ENCODE data around the gene WSB1. TPM values are rescaled to one million over a fixed set of nuclear protein-coding genes. Genes with fewer than 3 reads are reported as not detected.

The WSB1 gene
- total and polyA plus RNA-seq, 9 of the 15 experiments (the other 6 are each of a cell fraction or from before 2014, with no cell fraction given) = 22.8 to 229 (median 81.1) TPM

GRCh38 chr17:27282054-27282551 is 11.8 kb upstream of the WSB1 start:
- Histone ChIP-seq H3K79me2 (ENCODE audit: control insufficient read depth, insufficient read depth, low read length) (no peaks in the 10 kb centered on the region), H3K27ac (ENCODE audit: extremely low read depth, low read depth, low read length) (no peak overlapping the region), H3K27me3 (ENCODE audit: control insufficient read depth in 2 of 2, insufficient read depth in 2 of 2, low read length in 2 of 2) (no peaks in the 10 kb centered on the region), H2AFZ (ENCODE audit: low read depth, low read length) (no peak overlapping the region), H3K4me2 (ENCODE audit: insufficient read depth, low read length) (no peak overlapping the region), H3K9me1 (ENCODE audit: control insufficient read depth, insufficient read depth, low read length) (no peaks in the 10 kb centered on the region), H3K4me1 (replicated peaks in 1 of 2; ENCODE audit: control insufficient read depth in 2 of 2, insufficient read depth in 2 of 2, low read length in 2 of 2) (peaks cover 5% of the 10 kb centered on the region in 2 experiments; a peak in 2 of 5 replicates), H3K9ac (ENCODE audit: insufficient read depth in 1 of 2, low read depth in 2 of 2, low read length in 2 of 2) (no peak overlapping the region), H3K36me3 (ENCODE audit: control insufficient read depth, insufficient read depth, low read length) (no peaks in the 10 kb centered on the region), H3K9me3 (replicated peaks; ENCODE audit: control insufficient read depth, insufficient read depth, low read depth, low read length) (no peaks in the 10 kb centered on the region), H3K4me3 (no peak overlapping the region), H4K20me1 (replicated peaks; ENCODE audit: control insufficient read depth, insufficient read depth, low read length) (no peaks in the 10 kb centered on the region)
- FAIRE-seq (no peak), DNase-seq (ENCODE audit: extremely low read depth in 1 of 4, low spot score in 3 of 4) (no peak), ATAC-seq (no peak)
- ChIA-PET POLR2A (interaction anchor here (0.7 to 2.2 kb wide), 5 partner anchors 9 to 24 kb away, joined by 3 to 10 read pairs (median 7); partner anchors contain the start of gene WSB1), CTCF (ENCODE audit: low intra/inter-chr PET ratio) (no interaction called here)
- intact Hi-C loops (cut with micrococcal nuclease) = no loop called here
- TF ChIP-seq, protein P1, sequence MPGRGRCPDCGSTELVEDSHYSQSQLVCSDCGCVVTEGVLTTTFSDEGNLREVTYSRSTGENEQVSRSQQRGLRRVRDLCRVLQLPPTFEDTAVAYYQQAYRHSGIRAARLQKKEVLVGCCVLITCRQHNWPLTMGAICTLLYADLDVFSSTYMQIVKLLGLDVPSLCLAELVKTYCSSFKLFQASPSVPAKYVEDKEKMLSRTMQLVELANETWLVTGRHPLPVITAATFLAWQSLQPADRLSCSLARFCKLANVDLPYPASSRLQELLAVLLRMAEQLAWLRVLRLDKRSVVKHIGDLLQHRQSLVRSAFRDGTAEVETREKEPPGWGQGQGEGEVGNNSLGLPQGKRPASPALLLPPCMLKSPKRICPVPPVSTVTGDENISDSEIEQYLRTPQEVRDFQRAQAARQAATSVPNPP (IDR thresholded peaks at IDR 0.05; ENCODE audit: borderline replicate concordance, insufficient read depth, insufficient read length) = no peak
- TF ChIP-seq ESRRA (IDR thresholded peaks at IDR 0.05; ENCODE audit: borderline replicate concordance, low read depth) (peak; percentile 82), RBM25 (IDR thresholded peaks at IDR 0.05; ENCODE audit: low read depth, low read length, severe bottlenecking) (peak; percentile 53), CEBPB (tag; IDR thresholded peaks at IDR 0.05) (peak; percentile 84; the same call in 1 of the 2 replicates), CEBPG (CRISPR knock-in tag; IDR thresholded peaks at IDR 0.05) (no peak), CEBPG (tag; conservative IDR thresholded peaks at IDR 0.05 in 1 of 2, IDR thresholded peaks at IDR 0.05 in 1 of 2) (peak; percentile 35 to 64; a peak in 3 of 4 replicates), IRF1 (CRISPR knock-in tag; IDR thresholded peaks at IDR 0.05; ENCODE audit: borderline replicate concordance) (no peak)
- no TSS peak for BruUV-seq (replicated peaks)
- WGBS (ENCODE audit: insufficient coverage, low coverage, missing lambda C conversion rate) = 81% methylated on average over 1 of the region's 1 CpG
- in situ Hi-C loops (cut with MboI) = no loop called here
